Embryonic facial prominence (tissue), 1 donor: ENCODE data around the gene PTPRG.

ENCODE experiments used
- DNase-seq: peaks from one replicate; pipeline ENCODE4 v3.0.0-alpha.2; 2016; ENCODE audit errors: extremely low spot score

PTPRG gene

DNA sequence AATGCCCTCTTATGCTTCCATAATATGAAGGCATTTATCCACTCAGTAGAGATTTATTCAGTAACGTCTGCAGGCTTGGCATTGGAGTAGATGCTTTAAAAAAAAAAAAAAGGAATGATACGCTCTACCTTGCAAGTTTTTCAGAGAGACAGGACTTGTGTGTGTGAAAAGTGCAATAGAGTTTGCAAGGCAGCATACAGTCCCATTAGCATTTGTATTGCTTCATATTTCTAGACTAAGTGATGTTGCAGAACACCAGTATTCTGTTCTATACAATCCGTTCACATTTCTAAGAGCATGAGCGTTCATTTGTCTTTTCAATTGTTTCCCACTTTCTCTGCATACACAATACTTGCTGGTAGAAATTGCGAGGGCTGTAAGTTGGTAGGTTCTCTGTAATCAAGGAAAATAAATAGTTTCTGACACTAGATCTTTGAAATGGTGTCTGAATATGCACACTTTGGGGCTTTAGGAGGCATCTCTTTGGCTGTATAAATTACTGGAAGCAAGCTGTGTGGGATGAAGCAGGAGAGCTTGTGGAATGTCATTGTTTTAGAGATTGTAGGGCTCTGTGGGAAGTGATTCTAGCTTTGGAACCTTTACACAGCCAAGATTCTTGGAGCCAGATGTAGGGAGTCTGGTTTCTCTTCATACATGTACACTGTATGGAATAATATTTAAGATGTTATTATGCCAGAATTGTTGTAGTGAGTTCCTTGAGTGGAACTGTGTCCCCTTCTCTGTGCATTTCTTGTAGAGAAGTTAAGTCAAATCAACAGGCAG lies 549.3 kb downstream of the PTPRG start:
- no peak for DNase-seq

GRCh38 chr3:62113092-62113491 lies 551.7 kb downstream of the PTPRG start:
- no peak for DNase-seq

GRCh38 chr3:62114763-62115162 lies 553.4 kb downstream of the PTPRG start:
- DNase-seq, result no peak

DNA sequence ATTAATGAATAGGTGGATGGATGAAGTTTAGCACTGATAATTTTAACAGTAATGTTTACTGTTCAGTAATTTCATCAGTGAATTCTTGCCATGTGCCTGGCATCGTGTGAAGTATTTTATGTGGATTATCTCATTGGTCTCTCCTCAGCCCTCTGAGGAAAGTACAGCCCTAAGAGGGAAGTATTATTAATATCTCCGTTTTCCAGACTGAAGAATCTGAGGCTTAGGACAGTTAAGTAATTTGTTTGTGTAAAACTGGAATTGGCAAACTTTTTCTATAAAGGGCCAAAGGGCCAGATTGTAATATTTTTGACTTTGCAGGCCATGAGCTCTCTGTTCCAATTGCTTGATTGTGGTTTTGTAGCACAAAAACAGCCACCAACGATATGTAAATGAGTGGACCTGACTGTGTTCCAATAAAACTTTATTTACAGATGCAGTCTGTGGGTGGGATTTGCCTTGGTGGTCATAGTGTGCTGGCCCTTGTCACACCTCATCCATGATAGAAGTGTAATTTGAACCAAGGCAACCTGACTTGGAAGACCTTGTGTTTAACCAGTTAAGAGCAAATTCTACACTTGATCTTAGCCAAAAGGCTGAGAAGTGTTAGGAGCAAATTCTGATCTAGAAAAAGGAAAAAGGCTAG lies 556.7 kb downstream of the PTPRG start:
- DNase-seq, result no peak

- DNase-seq, result no peak
Observed at GRCh38 chr3:62119139-62119538, 557.8 kb downstream of the PTPRG start.

- no peak for DNase-seq
Observed at GRCh38 chr3:62122819-62123218, 561.4 kb downstream of the PTPRG start.

GRCh38 chr3:62125380-62125779 lies 564.0 kb downstream of the PTPRG start:
- DNase-seq, result no peak

- no peak for DNase-seq
Observed at GRCh38 chr3:62127116-62127515, 565.7 kb downstream of the PTPRG start.

GRCh38 chr3:62128051-62128450 lies 566.7 kb downstream of the PTPRG start:
- DNase-seq, result no peak

DNA sequence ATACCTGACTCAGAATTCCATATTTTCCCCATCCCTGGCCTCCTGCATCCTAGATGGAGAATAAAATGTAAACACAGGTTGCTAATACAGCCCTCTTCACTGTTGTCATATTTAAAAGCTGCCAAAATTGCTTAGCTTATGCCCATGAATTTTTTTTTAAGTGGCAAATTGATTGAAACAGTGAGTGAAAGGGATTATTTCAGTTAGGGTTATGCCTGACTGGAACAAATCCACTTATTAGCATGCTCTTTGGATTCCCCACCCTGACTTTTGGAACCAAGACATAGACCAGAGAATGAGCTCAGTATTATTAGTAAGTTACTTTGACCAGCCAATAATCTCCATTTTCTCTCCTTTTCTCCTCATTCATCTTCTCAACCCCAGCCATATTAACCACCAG lies 567.3 kb downstream of the PTPRG start:
- no peak for DNase-seq

DNA sequence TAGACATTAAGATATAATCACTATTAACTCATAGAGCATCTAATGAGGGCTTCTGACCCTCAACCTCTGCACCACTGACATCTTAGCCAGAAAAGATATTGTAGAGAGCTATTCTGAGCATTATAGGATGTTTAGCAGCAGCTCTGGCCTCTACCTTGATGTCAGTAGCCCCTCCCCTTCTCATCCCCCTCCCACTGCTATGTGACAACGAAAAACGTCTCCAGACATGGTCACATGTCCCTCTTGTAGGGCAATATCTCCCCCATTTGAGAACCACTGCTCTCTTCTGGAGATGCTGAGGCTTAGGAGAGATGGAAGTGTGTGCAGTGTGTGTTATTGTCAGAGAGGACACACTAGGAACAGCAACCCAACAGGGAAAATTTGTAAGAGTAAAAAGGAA lies 569.7 kb downstream of the PTPRG start:
- DNase-seq, result no peak

DNA sequence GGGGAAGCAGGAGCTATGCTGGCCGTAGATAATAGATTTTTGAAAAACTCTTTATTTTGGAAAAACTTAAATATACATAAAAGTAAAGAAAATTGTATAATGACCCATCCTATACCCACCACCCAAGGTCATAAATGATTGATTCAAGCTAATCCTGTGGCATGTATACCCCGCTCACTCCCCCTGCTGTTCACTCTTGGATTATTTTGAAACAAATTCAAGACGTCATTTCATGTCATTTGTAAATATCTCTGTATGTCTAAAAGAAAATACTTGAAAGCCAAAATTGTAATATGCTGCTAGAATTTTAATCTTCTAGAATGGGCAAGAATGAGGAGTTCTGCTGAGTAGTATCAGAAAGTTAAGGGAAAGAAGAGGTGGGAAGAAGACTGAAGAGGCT lies 570.2 kb downstream of the PTPRG start:
- DNase-seq, result no peak

GRCh38 chr3:62132027-62132602 lies 570.7 kb downstream of the PTPRG start:
- DNase-seq, result no peak

- no peak for DNase-seq
Observed at GRCh38 chr3:62133015-62133414, 571.6 kb downstream of the PTPRG start.

GRCh38 chr3:62134061-62134496 lies 572.7 kb downstream of the PTPRG start:
- no peak for DNase-seq

GRCh38 chr3:62135741-62136140 lies 574.4 kb downstream of the PTPRG start:
- no peak for DNase-seq

- no peak for DNase-seq
Observed at GRCh38 chr3:62139957-62140356, 578.6 kb downstream of the PTPRG start.

- DNase-seq, result no peak
Observed at GRCh38 chr3:62142331-62143085, 581.1 kb downstream of the PTPRG start.

GRCh38 chr3:62143843-62144450 lies 582.6 kb downstream of the PTPRG start:
- no peak for DNase-seq

DNA sequence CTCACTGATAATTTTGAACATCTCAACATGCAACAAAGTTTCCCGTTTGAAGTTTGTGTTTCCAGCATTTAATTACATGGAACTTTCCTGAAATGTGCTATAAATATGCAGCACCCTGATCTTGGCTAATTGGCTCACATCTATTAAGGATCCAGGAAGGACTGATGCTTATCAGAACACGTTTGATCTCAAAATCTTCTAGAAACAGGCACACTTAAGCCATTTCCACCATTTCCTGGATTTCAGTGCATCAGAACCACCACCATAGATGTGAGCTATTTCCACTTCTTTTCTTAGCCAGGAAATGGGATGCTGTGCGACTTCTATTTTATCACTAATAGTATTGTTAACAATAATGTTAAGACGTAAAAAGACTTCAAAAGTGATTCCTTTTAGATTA lies 583.1 kb downstream of the PTPRG start:
- DNase-seq, result no peak

GRCh38 chr3:62145086-62145757 lies 583.9 kb downstream of the PTPRG start:
- no peak for DNase-seq
